OCI-LY1 (cell line): ENCODE measurements around the gene PDXP.

ENCODE experiments used
- H2AFZ ChIP-seq: fragments of 200-600 bp; sonication (generic), shearing (Covaris generic); 2 replicates; pipeline ENCODE4 v1.6.0; 2014; ENCODE audit warnings: antibody characterized with exemption, mild to moderate bottlenecking, low read length
- H3F3A ChIP-seq: fragments of 200-600 bp; sonication (generic), shearing (Covaris generic); 2 replicates; pipeline ENCODE4 v1.6.0; 2014; ENCODE audit warnings: mild to moderate bottlenecking, antibody characterized with exemption, low read length, moderate library complexity; ENCODE audit not compliant: insufficient read depth
- H3K27ac ChIP-seq: fragments of 200-600 bp; sonication (generic); 2 replicates; pipeline ENCODE4 v1.5.1; 2014; ENCODE audit warnings: low read length, mixed run types, mild to moderate bottlenecking, low read depth; ENCODE audit not compliant: poor library complexity, severe bottlenecking
- H3K27me3 ChIP-seq: fragments of 200-600 bp; sonication (generic); 2 replicates; pipeline ENCODE4 v1.6.0; 2014; ENCODE audit warnings: antibody characterized with exemption, mild to moderate bottlenecking, low read length, moderate library complexity; ENCODE audit not compliant: insufficient read depth
- H3K36me3 ChIP-seq: fragments of 200-600 bp; sonication (generic); 2 replicates; pipeline ENCODE4 v1.6.1; 2014; ENCODE audit warnings: mild to moderate bottlenecking, antibody characterized with exemption, low read length, moderate library complexity, mixed read lengths; ENCODE audit not compliant: insufficient read depth
- H3K4me1 ChIP-seq: fragments of 200-600 bp; sonication (generic); 2 replicates; pipeline ENCODE4 v1.5.1; 2014; ENCODE audit warnings: mild to moderate bottlenecking, low read length, moderate library complexity; ENCODE audit not compliant: insufficient read depth, severe bottlenecking
- H3K4me2 ChIP-seq: fragments of 200-600 bp; sonication (generic), shearing (Covaris generic); 2 replicates; pipeline ENCODE4 v1.6.1; 2014; ENCODE audit warnings: low read length
- H3K4me3 ChIP-seq: fragments of 200-600 bp; sonication (generic); 2 replicates; pipeline ENCODE4 v1.5.1; 2014; ENCODE audit warnings: low read length, low read depth, mild to moderate bottlenecking, mixed read lengths; ENCODE audit not compliant: poor library complexity, severe bottlenecking
- H3K79me2 ChIP-seq: fragments of 200-600 bp; shearing (Covaris generic); 2 replicates; pipeline ENCODE4 v1.6.1; 2016; ENCODE audit warnings: mixed run types, low read length, mixed read lengths; ENCODE audit not compliant: insufficient read depth
- H3K9ac ChIP-seq: fragments of 200-600 bp; sonication (generic), shearing (Covaris generic); 2 replicates; pipeline ENCODE4 v1.6.1; 2014; ENCODE audit warnings: mild to moderate bottlenecking, low read length, mixed read lengths
- H3K9me2 ChIP-seq: fragments of 200-600 bp; sonication (generic), shearing (Covaris generic); 2 replicates; pipeline ENCODE4 v1.6.1; 2014; ENCODE audit warnings: low read depth, mild to moderate bottlenecking, low read length, mixed read lengths
- H3K9me3 ChIP-seq: fragments of 200-600 bp; shearing (Covaris generic); 2 replicates; pipeline ENCODE4 v1.6.1; 2014; ENCODE audit warnings: low read length, mixed read lengths
- H4K20me1 ChIP-seq: fragments of 200-600 bp; sonication (generic), shearing (Covaris generic); 2 replicates; pipeline ENCODE4 v1.6.0; 2016; ENCODE audit warnings: mild to moderate bottlenecking, low read length; ENCODE audit not compliant: insufficient read depth
- CTCF ChIP-seq: fragments of 200-600 bp; sonication (generic), shearing (Covaris generic); IDR thresholded peaks from 2 replicates; pipeline ENCODE4 v1.5.1; 2017; ENCODE audit warnings: mild to moderate bottlenecking, antibody characterized with exemption, low read length, moderate library complexity, mixed read lengths
- EZH2 ChIP-seq: fragments of 200-600 bp; sonication (generic), shearing (Covaris generic); IDR thresholded peaks from 2 replicates; pipeline ENCODE4 v1.8.0; 2017; ENCODE audit warnings: borderline replicate concordance, mixed run types, mild to moderate bottlenecking, antibody characterized with exemption, low read length, moderate library complexity, mixed read lengths

PDXP gene

GRCh38 chr22:37664249-37665101, 6.0 kb downstream of the PDXP start:
- H3K9me2 ChIP-seq: no peaks in the 10 kb centered on the region
- H3K4me2 ChIP-seq: no peak overlapping the region
- H3K4me1 ChIP-seq: peaks cover 38% of the 10 kb centered on the region
- H3F3A ChIP-seq: no peaks in the 10 kb centered on the region
- TF ChIP-seq CTCF: no peak
- no peak for TF ChIP-seq EZH2
- peaks cover 48% of the 10 kb centered on the region for H3K79me2 ChIP-seq
- H3K36me3 ChIP-seq: peaks cover 77% of the 10 kb centered on the region
- H3K27ac ChIP-seq: no peak overlapping the region
- no peak overlapping the region for H3K4me3 ChIP-seq
- H3K9me3 ChIP-seq: no peaks in the 10 kb centered on the region
- H3K9ac ChIP-seq: no peak overlapping the region
- H2AFZ ChIP-seq: no peak overlapping the region
- H3K27me3 ChIP-seq: no peaks in the 10 kb centered on the region
- H4K20me1 ChIP-seq: no peaks in the 10 kb centered on the region

- TF ChIP-seq EZH2 (no peak), CTCF (no peak)
- H2AFZ ChIP-seq: no peak overlapping the region
- peaks cover 38% of the 10 kb centered on the region for H3K79me2 ChIP-seq
- no peak overlapping the region for H3K4me2 ChIP-seq
- no peak overlapping the region for H3K9ac ChIP-seq
- no peaks in the 10 kb centered on the region for H3F3A ChIP-seq
- no peak overlapping the region for H3K27ac ChIP-seq
- no peak overlapping the region for H3K4me3 ChIP-seq
- no peaks in the 10 kb centered on the region for H3K9me3 ChIP-seq
- H3K27me3 ChIP-seq: no peaks in the 10 kb centered on the region
- no peaks in the 10 kb centered on the region for H4K20me1 ChIP-seq
- H3K36me3 ChIP-seq: peaks cover 68% of the 10 kb centered on the region
- H3K9me2 ChIP-seq: no peaks in the 10 kb centered on the region
- peaks cover 29% of the 10 kb centered on the region for H3K4me1 ChIP-seq
Observed at GRCh38 chr22:37665487-37665886, 7.0 kb downstream of the PDXP start.

- H3K9me3 ChIP-seq: no peaks in the 10 kb centered on the region
- no peak overlapping the region for H2AFZ ChIP-seq
- H3K27me3 ChIP-seq: no peaks in the 10 kb centered on the region
- no peaks in the 10 kb centered on the region for H4K20me1 ChIP-seq
- H3F3A ChIP-seq: no peaks in the 10 kb centered on the region
- no peak overlapping the region for H3K27ac ChIP-seq
- H3K4me3 ChIP-seq: no peak overlapping the region
- H3K9ac ChIP-seq: no peak overlapping the region
- TF ChIP-seq EZH2 (no peak), CTCF (no peak)
- peaks cover 42% of the 10 kb centered on the region for H3K36me3 ChIP-seq
- H3K4me1 ChIP-seq: no peaks in the 10 kb centered on the region
- no peaks in the 10 kb centered on the region for H3K9me2 ChIP-seq
- no peak overlapping the region for H3K4me2 ChIP-seq
- peaks cover 4% of the 10 kb centered on the region for H3K79me2 ChIP-seq
Observed at GRCh38 chr22:37669586-37669985, 11.1 kb downstream of the PDXP start.
